Measurements from ENCODE around the gene VPS13D.

The VPS13D gene

DNA sequence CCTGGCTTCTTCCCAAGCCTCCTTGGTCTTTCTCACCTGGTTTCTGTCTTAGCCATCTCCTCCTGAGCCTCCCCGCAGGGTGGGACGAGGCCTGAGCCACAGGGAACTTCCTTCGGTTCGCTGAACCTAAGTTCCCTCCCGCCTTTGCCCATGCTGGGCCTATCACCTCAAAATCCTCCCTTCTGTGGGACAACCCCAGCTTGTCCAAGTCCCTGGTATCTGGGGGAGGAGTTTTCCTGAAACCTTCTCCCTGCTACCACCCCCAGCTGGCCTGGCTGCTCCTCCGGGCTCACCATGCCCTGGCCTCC, 27.7 kb upstream of the VPS13D start:
- H3K4me3 ChIP-seq (ENCODE audit: low read length) = no peak overlapping the region
- H3K9me3 ChIP-seq (ENCODE audit: control insufficient read depth, low read length) = no peaks in the 10 kb centered on the region
- no peak overlapping the region for H3K9ac ChIP-seq (ENCODE audit: low read length)
- no peaks in the 10 kb centered on the region for H3K4me1 ChIP-seq (ENCODE audit: control insufficient read depth, insufficient read depth, low read length)
- no peaks in the 10 kb centered on the region for H3K36me3 ChIP-seq (ENCODE audit: control insufficient read depth, insufficient read depth, low read length)
- H3K27me3 ChIP-seq (ENCODE audit: control insufficient read depth, insufficient read depth, low read length) = no peaks in the 10 kb centered on the region

GRCh38 chr1:12202577-12202976, 27.3 kb upstream of the VPS13D start:
- no peaks in the 10 kb centered on the region for H3K9me3 ChIP-seq (ENCODE audit: control insufficient read depth, low read length)
- no peak overlapping the region for H3K4me3 ChIP-seq (ENCODE audit: low read length)

DNA sequence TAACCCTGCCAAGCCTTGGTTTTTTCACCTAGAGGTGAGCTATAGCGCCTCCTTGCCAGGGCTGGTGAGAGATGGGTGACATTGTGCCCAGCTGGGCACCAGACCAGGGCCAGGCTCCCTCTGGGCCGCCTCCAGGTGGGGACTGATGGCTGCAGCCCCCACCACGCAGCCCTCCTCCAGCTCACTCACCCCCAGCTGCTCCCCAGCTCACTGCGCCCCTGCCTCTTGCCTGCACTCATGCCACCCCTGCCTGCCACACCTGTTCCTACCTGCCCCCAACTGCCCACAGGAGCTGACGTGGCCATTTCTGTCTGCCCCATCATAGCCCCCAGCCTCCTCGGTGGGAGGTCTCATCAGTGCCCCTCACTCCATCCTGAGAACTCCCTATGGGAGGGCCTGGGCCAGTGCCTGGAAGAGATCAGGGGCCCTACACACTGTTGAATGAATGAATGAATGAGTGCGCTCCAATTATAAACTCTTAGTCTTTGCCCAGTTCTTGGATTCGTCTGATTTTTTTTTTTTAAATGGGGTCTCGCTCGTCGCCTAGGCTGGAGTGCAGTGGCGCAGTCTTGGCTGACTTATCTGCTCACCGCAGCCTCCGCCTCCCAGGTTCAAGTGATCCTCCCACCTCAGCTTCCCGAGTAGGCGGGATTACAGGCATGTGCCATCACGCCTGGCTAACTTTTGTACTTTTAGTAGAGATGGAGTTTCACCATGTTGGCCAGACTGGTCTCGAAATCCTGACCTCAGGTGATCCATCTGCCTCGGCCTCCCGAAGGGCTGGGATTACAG, 26.4 kb upstream of the VPS13D start:
- H3K27me3 ChIP-seq (ENCODE audit: control insufficient read depth, insufficient read depth, low read length) = no peaks in the 10 kb centered on the region
- no peaks in the 10 kb centered on the region for H3K4me1 ChIP-seq (ENCODE audit: control insufficient read depth, insufficient read depth, low read length)
- no peaks in the 10 kb centered on the region for H3K36me3 ChIP-seq (ENCODE audit: control insufficient read depth, insufficient read depth, low read length)
- H3K9ac ChIP-seq (ENCODE audit: low read length) = no peak overlapping the region
- H3K9me3 ChIP-seq (ENCODE audit: control insufficient read depth, low read length) = no peaks in the 10 kb centered on the region
- no peak overlapping the region for H3K4me3 ChIP-seq (ENCODE audit: low read length)

More at GRCh38 chr1:12202577-12202976, 27.3 kb upstream of the VPS13D start:
- Histone ChIP-seq H3K4me1 (ENCODE audit: control insufficient read depth, insufficient read depth, low read length) (no peaks in the 10 kb centered on the region), H3K36me3 (ENCODE audit: control insufficient read depth, insufficient read depth, low read length) (no peaks in the 10 kb centered on the region), H3K9ac (ENCODE audit: low read length) (no peak overlapping the region), H3K27me3 (ENCODE audit: control insufficient read depth, insufficient read depth, low read length) (no peaks in the 10 kb centered on the region)

DNA sequence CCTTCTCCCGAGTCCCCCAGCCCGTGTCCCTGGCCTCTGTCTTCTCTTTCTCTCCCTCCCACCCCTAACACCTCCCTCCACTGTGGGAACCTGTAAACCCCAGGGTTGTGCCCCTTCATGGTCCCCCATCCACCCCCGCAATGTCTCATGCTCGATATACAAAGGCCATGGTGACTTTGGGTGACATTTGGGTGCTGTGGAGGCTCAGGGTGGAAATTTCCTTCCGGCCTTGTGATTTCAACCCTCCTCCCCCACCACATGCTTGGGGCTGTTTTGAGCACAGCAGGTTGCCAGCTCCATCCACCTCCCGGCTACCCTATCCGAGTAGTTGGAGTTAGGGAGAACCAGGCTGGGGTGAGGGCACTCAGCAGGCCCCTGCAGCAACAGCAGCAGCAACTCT, 25.7 kb upstream of the VPS13D start:
- peaks cover 4% of the 10 kb centered on the region for H3K4me1 ChIP-seq (ENCODE audit: control insufficient read depth, insufficient read depth, low read length)
- no peaks in the 10 kb centered on the region for H3K27me3 ChIP-seq (ENCODE audit: control insufficient read depth, insufficient read depth, low read length)
- H3K36me3 ChIP-seq (ENCODE audit: control insufficient read depth, insufficient read depth, low read length) = no peaks in the 10 kb centered on the region
- no peaks in the 10 kb centered on the region for H3K9me3 ChIP-seq (ENCODE audit: control insufficient read depth, low read length)
- H3K4me3 ChIP-seq (ENCODE audit: low read length) = no peak overlapping the region
- no peak overlapping the region for H3K9ac ChIP-seq (ENCODE audit: low read length)

- H3K36me3 ChIP-seq (ENCODE audit: control insufficient read depth, insufficient read depth, low read length) = no peaks in the 10 kb centered on the region
- H3K9ac ChIP-seq (ENCODE audit: low read length) = no peak overlapping the region
- H3K4me1 ChIP-seq (ENCODE audit: control insufficient read depth, insufficient read depth, low read length) = peaks cover 9% of the 10 kb centered on the region
- no peaks in the 10 kb centered on the region for H3K9me3 ChIP-seq (ENCODE audit: control insufficient read depth, low read length)
- H3K4me3 ChIP-seq (ENCODE audit: low read length) = no peak overlapping the region
- H3K27me3 ChIP-seq (ENCODE audit: control insufficient read depth, insufficient read depth, low read length) = no peaks in the 10 kb centered on the region
Observed at GRCh38 chr1:12204754-12205658, 24.8 kb upstream of the VPS13D start.

DNA sequence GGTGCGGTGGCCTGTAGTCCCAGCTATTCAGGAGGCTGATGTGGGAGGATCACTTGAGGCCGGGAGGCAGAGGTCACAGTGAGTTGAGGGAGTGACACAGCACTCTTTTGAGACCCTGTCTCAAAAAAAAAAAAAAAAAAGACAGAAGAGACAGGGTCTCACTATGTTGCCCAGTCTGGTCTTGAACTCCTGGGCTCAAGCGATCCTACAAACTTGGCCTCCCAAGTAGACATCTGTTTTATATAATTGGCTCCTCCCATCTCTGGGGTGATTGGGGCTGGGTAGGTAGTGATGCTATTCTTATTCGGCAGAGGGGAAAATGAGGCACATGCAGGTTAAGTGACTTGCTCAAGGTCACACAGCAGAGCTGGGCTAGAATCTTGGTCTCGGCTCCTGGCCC, 23.6 kb upstream of the VPS13D start:
- Histone ChIP-seq H3K27me3 (ENCODE audit: control insufficient read depth, insufficient read depth, low read length) (no peaks in the 10 kb centered on the region), H3K9me3 (ENCODE audit: control insufficient read depth, low read length) (no peaks in the 10 kb centered on the region), H3K4me1 (ENCODE audit: control insufficient read depth, insufficient read depth, low read length) (peaks cover 15% of the 10 kb centered on the region), H3K9ac (ENCODE audit: low read length) (no peak overlapping the region), H3K4me3 (ENCODE audit: low read length) (no peak overlapping the region), H3K36me3 (ENCODE audit: control insufficient read depth, insufficient read depth, low read length) (no peaks in the 10 kb centered on the region)

- H3K9me3 ChIP-seq (ENCODE audit: control insufficient read depth, low read length) = no peaks in the 10 kb centered on the region
- peaks cover 15% of the 10 kb centered on the region for H3K4me1 ChIP-seq (ENCODE audit: control insufficient read depth, insufficient read depth, low read length)
- no peak overlapping the region for H3K9ac ChIP-seq (ENCODE audit: low read length)
- no peaks in the 10 kb centered on the region for H3K27me3 ChIP-seq (ENCODE audit: control insufficient read depth, insufficient read depth, low read length)
- H3K4me3 ChIP-seq (ENCODE audit: low read length) = no peak overlapping the region
- H3K36me3 ChIP-seq (ENCODE audit: control insufficient read depth, insufficient read depth, low read length) = no peaks in the 10 kb centered on the region
Observed at GRCh38 chr1:12206792-12207424, 22.9 kb upstream of the VPS13D start.

- Histone ChIP-seq H3K9me3 (ENCODE audit: control insufficient read depth, low read length) (no peaks in the 10 kb centered on the region), H3K9ac (ENCODE audit: low read length) (no peak overlapping the region), H3K4me1 (ENCODE audit: control insufficient read depth, insufficient read depth, low read length) (peaks cover 15% of the 10 kb centered on the region), H3K4me3 (ENCODE audit: low read length) (no peak overlapping the region), H3K36me3 (ENCODE audit: control insufficient read depth, insufficient read depth, low read length) (no peaks in the 10 kb centered on the region), H3K27me3 (ENCODE audit: control insufficient read depth, insufficient read depth, low read length) (no peaks in the 10 kb centered on the region)
Observed at GRCh38 chr1:12208271-12208670, 21.6 kb upstream of the VPS13D start.

- H3K27me3 ChIP-seq (ENCODE audit: control insufficient read depth, insufficient read depth, low read length) = no peaks in the 10 kb centered on the region
- H3K36me3 ChIP-seq (ENCODE audit: control insufficient read depth, insufficient read depth, low read length) = no peaks in the 10 kb centered on the region
- no peak overlapping the region for H3K4me3 ChIP-seq (ENCODE audit: low read length)
- H3K9me3 ChIP-seq (ENCODE audit: control insufficient read depth, low read length) = no peaks in the 10 kb centered on the region
- no peak overlapping the region for H3K9ac ChIP-seq (ENCODE audit: low read length)
- H3K4me1 ChIP-seq (ENCODE audit: control insufficient read depth, insufficient read depth, low read length) = peaks cover 15% of the 10 kb centered on the region
Observed at GRCh38 chr1:12208764-12209494, 20.9 kb upstream of the VPS13D start.

DNA sequence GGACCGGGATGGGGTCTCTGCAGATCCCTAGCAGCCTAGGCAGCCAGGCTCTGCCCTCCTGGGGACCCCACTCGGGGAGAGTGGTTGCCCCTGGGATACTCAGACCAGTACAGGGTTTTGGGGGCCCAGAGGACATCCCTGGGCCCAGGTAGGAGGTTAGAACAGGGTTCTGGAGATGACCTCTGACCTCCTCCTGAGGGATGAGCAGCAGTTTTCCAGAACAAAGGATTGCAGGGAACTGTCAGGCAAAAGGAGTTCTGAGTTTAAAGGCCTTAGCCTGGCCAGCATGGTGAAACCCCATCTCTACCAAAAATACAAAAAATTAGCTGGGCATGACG, 20.4 kb upstream of the VPS13D start:
- Histone ChIP-seq H3K9ac (ENCODE audit: low read length) (no peak overlapping the region), H3K4me3 (ENCODE audit: low read length) (no peak overlapping the region), H3K4me1 (ENCODE audit: control insufficient read depth, insufficient read depth, low read length) (peaks cover 15% of the 10 kb centered on the region), H3K36me3 (ENCODE audit: control insufficient read depth, insufficient read depth, low read length) (no peaks in the 10 kb centered on the region), H3K9me3 (ENCODE audit: control insufficient read depth, low read length) (no peaks in the 10 kb centered on the region), H3K27me3 (ENCODE audit: control insufficient read depth, insufficient read depth, low read length) (no peaks in the 10 kb centered on the region)

- H3K27me3 ChIP-seq (ENCODE audit: control insufficient read depth, insufficient read depth, low read length) = no peaks in the 10 kb centered on the region
- no peaks in the 10 kb centered on the region for H3K9me3 ChIP-seq (ENCODE audit: control insufficient read depth, low read length)
- peaks cover 3% of the 10 kb centered on the region for H3K4me1 ChIP-seq (ENCODE audit: control insufficient read depth, insufficient read depth, low read length)
- H3K36me3 ChIP-seq (ENCODE audit: control insufficient read depth, insufficient read depth, low read length) = no peaks in the 10 kb centered on the region
- H3K4me3 ChIP-seq (ENCODE audit: low read length) = no peak overlapping the region
- no peak overlapping the region for H3K9ac ChIP-seq (ENCODE audit: low read length)
Observed at GRCh38 chr1:12215118-12215961, 14.5 kb upstream of the VPS13D start.

All from mucosa of stomach (tissue), 1 donor.